CD4-positive, alpha-beta T cell (primary cell): ENCODE results near the gene SERPINA5. TPM values are rescaled to one million over a fixed set of nuclear protein-coding genes. Genes with fewer than 3 reads are reported as not detected.

ENCODE experiments used
- ATAC-seq: fragments of 200-7000 bp; cut with Tn5 transposase; one replicate; pipeline ENCODE4 v1.10.0; 2022; ENCODE audit warnings: mild to moderate bottlenecking; ENCODE audit not compliant: poor library complexity
- CTCF ChIA-PET: fragments of 350-600 bp; sonication (Branson Sonifier 250); formaldehyde crosslinking; loops from one replicate; lab custom pipeline; 2021; ENCODE audit warnings: antibody characterized with exemption, inconsistent platforms; lab: Charles Lee
- POLR2A ChIA-PET: fragments of 350-600 bp; sonication (Branson Sonifier 250); formaldehyde crosslinking; loops from one replicate; lab custom pipeline; 2021; ENCODE audit warnings: antibody characterized with exemption, inconsistent platforms; lab: Charles Lee
- DNase-seq, 14 experiments: peaks; one replicate each; pipeline ENCODE4 v3.0.0-alpha.2; 2013 to 2020; ENCODE audit warnings: mixed read lengths in 2 of 14
- H3K27ac ChIP-seq, 2 donors: one replicate each; pipeline versions ENCODE4 v1.5.1 to v1.7.0; 2013; ENCODE audit warnings: low read length in 2 of 2, low read depth in 1 of 2, mild to moderate bottlenecking in 1 of 2
- H3K27me3 ChIP-seq, 2 experiments: 1 replicate in 1 of 2; 2 replicates in 1 of 2; pipeline versions ENCODE4 v1.6.1 to v1.7.0; 2013; ENCODE audit warnings: low read length in 2 of 2, control low read depth in 1 of 2, mild to moderate bottlenecking in 1 of 2, moderate library complexity in 1 of 2; ENCODE audit not compliant: insufficient read depth in 2 of 2, control insufficient read depth in 1 of 2
- H3K36me3 ChIP-seq: one replicate; pipeline ENCODE4 v1.6.1; 2013; ENCODE audit warnings: low read length, control low read depth; ENCODE audit not compliant: insufficient read depth
- H3K4me1 ChIP-seq: one replicate; pipeline ENCODE4 v1.6.1; 2013; ENCODE audit warnings: low read length, control low read depth; ENCODE audit not compliant: insufficient read depth
- H3K4me3 ChIP-seq: one replicate; pipeline ENCODE4 v1.5.1; 2013; ENCODE audit warnings: mild to moderate bottlenecking, low read length, moderate library complexity
- H3K9me3 ChIP-seq, 2 experiments: 1 replicate in 1 of 2; 2 replicates in 1 of 2; pipeline versions ENCODE4 v1.6.1 to v1.7.0; 2013; ENCODE audit warnings: low read length in 2 of 2, mild to moderate bottlenecking in 2 of 2, control low read depth in 1 of 2, moderate library complexity in 1 of 2; ENCODE audit not compliant: control insufficient read depth in 1 of 2, insufficient read depth in 1 of 2
- H3K27ac Mint-ChIP-seq: one replicate; pipeline ENCODE4 v1.8.0; 2020; ENCODE audit warnings: mixed read lengths
- H3K27me3 Mint-ChIP-seq: one replicate; pipeline ENCODE4 v1.8.0; 2021; ENCODE audit warnings: mixed read lengths
- H3K36me3 Mint-ChIP-seq: one replicate; pipeline ENCODE4 v1.8.0; 2021; ENCODE audit warnings: low read depth, mixed read lengths
- H3K4me1 Mint-ChIP-seq: one replicate; pipeline ENCODE4 v1.8.0; 2021; ENCODE audit warnings: low read depth, mixed read lengths
- H3K4me3 Mint-ChIP-seq: one replicate; pipeline ENCODE4 v1.8.0; 2020; ENCODE audit warnings: mild to moderate bottlenecking, mixed read lengths
- H3K9me3 Mint-ChIP-seq: one replicate; pipeline ENCODE4 v1.8.0; 2020; ENCODE audit warnings: mixed read lengths
- intact Hi-C, 2 experiments: fragments of 100-400 bp; cut with DNase I in 1 of 2; cut with micrococcal nuclease in 1 of 2; formaldehyde crosslinking; loops; one replicate each; pipeline versions ENCODE4 v1.15.1 to v1.9.0; 2023 to 2025; cut with DNase I, micrococcal nuclease
- polyA plus RNA-seq, 2 donors: library from polyadenylated mRNA; unstranded; fragments of 120-200 nt; gene quantifications; one replicate each; pipeline ENCODE4 v1.2.1, GENCODE V29; 2013
- total RNA-seq, 174 experiments: library from RNA in 2 of 174; stranded (reverse) in 2 of 174; gene quantifications; one replicate each; pipeline ENCODE4 v1.2.3 and lab custom pipeline; 2021 to 2026
- TF ChIP-seq, protein P1 (sequence below): fragments of 200-600 bp; IDR thresholded peaks from one replicate; pipeline ENCODE4 v1.8.0; 2022; ENCODE audit warnings: antibody characterized with exemption, mild to moderate bottlenecking

Gene SERPINA5, protein sequence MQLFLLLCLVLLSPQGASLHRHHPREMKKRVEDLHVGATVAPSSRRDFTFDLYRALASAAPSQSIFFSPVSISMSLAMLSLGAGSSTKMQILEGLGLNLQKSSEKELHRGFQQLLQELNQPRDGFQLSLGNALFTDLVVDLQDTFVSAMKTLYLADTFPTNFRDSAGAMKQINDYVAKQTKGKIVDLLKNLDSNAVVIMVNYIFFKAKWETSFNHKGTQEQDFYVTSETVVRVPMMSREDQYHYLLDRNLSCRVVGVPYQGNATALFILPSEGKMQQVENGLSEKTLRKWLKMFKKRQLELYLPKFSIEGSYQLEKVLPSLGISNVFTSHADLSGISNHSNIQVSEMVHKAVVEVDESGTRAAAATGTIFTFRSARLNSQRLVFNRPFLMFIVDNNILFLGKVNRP
- not detected for total RNA-seq
- not detected for polyA plus RNA-seq (2013, experiment 1 of 2)
- 0.05 TPM for polyA plus RNA-seq (2013, experiment 2 of 2)
- total RNA-seq (lab: John Stamatoyannopoulos, UW), result 0 to 0.07 (median 0) reads per million in 172 experiments

DNA sequence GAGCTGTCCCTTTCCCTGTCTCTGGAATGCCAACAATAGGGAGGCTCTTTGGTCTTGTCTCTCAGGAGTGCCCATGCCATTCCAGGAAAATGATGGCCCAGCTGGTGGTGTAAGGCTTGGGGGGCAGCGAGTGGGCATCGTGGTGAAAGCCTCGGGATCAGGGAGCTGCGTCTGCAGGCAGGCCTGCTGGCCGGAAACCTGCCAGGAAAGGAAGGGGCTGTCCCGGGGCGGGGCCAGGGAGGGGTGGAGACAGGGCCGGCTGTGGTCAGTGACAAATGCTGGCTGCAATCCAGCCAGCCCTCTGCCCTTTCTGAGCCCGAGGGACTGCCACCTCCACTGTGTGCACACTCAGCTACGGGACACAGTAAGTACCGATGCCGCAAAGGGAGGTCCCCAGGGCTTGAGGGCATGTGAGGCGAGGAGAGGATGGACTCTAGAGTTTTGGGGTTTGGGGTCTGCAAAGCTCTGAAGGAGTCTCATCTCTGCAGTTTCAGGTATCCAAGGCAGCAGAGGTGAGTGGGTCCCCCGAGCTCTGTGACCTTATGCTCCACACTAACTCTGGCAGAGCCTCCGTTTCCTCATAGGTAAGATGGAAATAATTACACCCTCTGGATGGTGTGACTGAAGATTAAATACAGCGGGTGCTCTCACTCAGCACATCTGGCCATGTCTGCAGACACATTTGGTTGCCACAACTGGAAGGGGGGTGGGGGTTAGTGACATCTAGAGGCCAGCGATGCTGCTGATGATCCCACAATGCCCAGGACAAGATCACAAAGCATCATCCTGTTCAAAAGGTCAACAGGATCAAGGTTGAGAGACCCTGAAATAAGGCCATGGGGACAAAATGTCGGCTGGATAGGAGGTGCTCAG, at the start of gene SERPINA5:
TSS of gene SERPINA5 (plus strand) at position 300 of the 873 bp plus-strand sequence. CDS start 5,937 bp downstream, outside the sequence.
- Mint-ChIP-seq H3K36me3 (no peaks in the 10 kb centered on the region), H3K4me1 (no peaks in the 10 kb centered on the region), H3K4me3 (no peak within 1 kb of the TSS), H3K27ac (no peak within 1 kb of the TSS), H3K27me3 (peaks cover 28% of the 10 kb centered on the region), H3K9me3 (no peaks in the 10 kb centered on the region)
- no peak for ATAC-seq
- peaks cover 0 to 6% of the 10 kb centered on the region in 2 experiments for H3K27me3 ChIP-seq
- TF ChIP-seq, protein P1, sequence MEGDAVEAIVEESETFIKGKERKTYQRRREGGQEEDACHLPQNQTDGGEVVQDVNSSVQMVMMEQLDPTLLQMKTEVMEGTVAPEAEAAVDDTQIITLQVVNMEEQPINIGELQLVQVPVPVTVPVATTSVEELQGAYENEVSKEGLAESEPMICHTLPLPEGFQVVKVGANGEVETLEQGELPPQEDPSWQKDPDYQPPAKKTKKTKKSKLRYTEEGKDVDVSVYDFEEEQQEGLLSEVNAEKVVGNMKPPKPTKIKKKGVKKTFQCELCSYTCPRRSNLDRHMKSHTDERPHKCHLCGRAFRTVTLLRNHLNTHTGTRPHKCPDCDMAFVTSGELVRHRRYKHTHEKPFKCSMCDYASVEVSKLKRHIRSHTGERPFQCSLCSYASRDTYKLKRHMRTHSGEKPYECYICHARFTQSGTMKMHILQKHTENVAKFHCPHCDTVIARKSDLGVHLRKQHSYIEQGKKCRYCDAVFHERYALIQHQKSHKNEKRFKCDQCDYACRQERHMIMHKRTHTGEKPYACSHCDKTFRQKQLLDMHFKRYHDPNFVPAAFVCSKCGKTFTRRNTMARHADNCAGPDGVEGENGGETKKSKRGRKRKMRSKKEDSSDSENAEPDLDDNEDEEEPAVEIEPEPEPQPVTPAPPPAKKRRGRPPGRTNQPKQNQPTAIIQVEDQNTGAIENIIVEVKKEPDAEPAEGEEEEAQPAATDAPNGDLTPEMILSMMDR, result no peak
- no peak within 1 kb of the TSS for H3K4me3 ChIP-seq
- POLR2A ChIA-PET, result no interaction called here
- CTCF ChIA-PET, result no interaction called here
- intact Hi-C loops, result no loop called here
- no peak for DNase-seq
- no peaks in the 10 kb centered on the region for H3K36me3 ChIP-seq
- peaks cover 0 to 7% of the 10 kb centered on the region in 2 experiments for H3K9me3 ChIP-seq
- H3K27ac ChIP-seq, result no peak within 1 kb of the TSS
- no peaks in the 10 kb centered on the region for H3K4me1 ChIP-seq

DNA sequence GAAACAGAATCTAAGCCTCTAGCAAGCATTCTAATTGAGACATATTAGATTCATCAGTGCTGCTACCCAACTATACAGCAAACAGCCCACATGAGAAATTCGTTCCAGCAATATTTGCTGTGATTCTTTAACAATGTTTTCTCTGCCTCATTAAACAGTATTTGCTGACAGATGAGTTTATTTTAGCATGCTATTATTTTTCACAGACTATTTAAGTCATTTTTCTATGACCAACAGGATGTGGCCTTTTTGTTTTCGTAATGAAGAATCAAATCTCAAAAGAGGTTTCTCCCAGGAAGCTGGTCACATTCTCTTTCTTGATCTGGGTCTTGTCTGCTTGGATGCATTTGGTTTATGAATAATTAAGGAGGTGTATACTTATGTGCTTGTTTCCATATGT, 48.8 kb upstream of the SERPINA5 start:
- no peaks in the 10 kb centered on the region for H3K9me3 Mint-ChIP-seq
- no peak for ATAC-seq

DNA sequence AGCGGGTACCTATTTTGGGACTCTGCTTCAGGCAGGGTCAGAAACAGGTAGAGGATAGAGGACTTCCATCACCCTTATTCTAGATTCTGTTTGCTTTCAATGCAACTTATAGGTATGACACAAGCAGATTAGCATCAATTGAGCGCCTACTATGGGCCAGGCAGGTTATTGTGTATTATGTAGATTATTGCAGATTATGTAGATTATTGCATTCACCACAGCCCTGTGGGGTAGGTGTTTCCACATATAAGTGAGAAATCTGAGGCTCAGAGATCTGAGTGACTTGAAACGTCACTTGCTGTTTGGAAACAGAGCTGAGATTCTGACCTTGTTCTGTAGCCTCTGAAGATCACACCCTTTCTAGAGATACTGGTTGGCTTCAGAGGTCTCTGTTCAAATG, 45.7 kb upstream of the SERPINA5 start:
- H3K4me3 ChIP-seq, result no peak overlapping the region
- H3K36me3 ChIP-seq, result no peaks in the 10 kb centered on the region
- ChIA-PET CTCF (no interaction called here), POLR2A (no interaction called here)
- H3K4me1 ChIP-seq, result no peaks in the 10 kb centered on the region
- Mint-ChIP-seq H3K27ac (no peak overlapping the region), H3K27me3 (peaks cover 50% of the 10 kb centered on the region), H3K36me3 (no peaks in the 10 kb centered on the region), H3K4me1 (no peaks in the 10 kb centered on the region), H3K4me3 (no peak overlapping the region), H3K9me3 (no peaks in the 10 kb centered on the region)
- H3K27me3 ChIP-seq, result peaks cover 0 to 8% of the 10 kb centered on the region in 2 experiments
- ATAC-seq (no peak), DNase-seq (no peak)
- peaks cover 0 to 3% of the 10 kb centered on the region in 2 experiments for H3K9me3 ChIP-seq
- intact Hi-C loops, result no loop called here
- TF ChIP-seq, protein P1, result no peak
- H3K27ac ChIP-seq, result no peak overlapping the region

More for the DNA sequence above, 48.8 kb upstream of the SERPINA5 start:
- ChIA-PET POLR2A (no interaction called here), CTCF (no interaction called here)
- TF ChIP-seq, protein P1, result no peak
- Histone ChIP-seq H3K4me3 (no peak overlapping the region), H3K27ac (no peak overlapping the region), H3K4me1 (no peaks in the 10 kb centered on the region), H3K9me3 (peaks cover 0 to 3% of the 10 kb centered on the region in 2 experiments), H3K36me3 (no peaks in the 10 kb centered on the region), H3K27me3 (peaks cover 0 to 8% of the 10 kb centered on the region in 2 experiments)
- H3K27ac Mint-ChIP-seq, result no peak overlapping the region
- no peaks in the 10 kb centered on the region for H3K36me3 Mint-ChIP-seq
- H3K4me3 Mint-ChIP-seq, result no peak overlapping the region
- intact Hi-C loops, result no loop called here
- peaks cover 30% of the 10 kb centered on the region for H3K27me3 Mint-ChIP-seq
- DNase-seq, result no peak
- H3K4me1 Mint-ChIP-seq, result no peaks in the 10 kb centered on the region
